T-helper 2 cell treated with Interferon-gamma antibody and Interleukin-4, amounts not matched to agents 5 μg/mL and 100 μg/mL, for 36 hours (primary cell): ENCODE data around the gene FXYD1.

Experiments
- DNase-seq: peaks from one replicate; pipeline ENCODE4 v3.0.0; 2021; ENCODE audit warnings: low spot score
- H3K27ac Mint-ChIP-seq: one replicate; pipeline ENCODE4 v1.8.0; 2021; ENCODE audit warnings: mild to moderate bottlenecking, mixed read lengths
- H3K27me3 Mint-ChIP-seq: one replicate; pipeline ENCODE4 v1.8.0; 2021; ENCODE audit warnings: low read depth, mixed read lengths
- H3K36me3 Mint-ChIP-seq: one replicate; pipeline ENCODE4 v1.8.0; 2021; ENCODE audit warnings: low read depth, mixed read lengths
- H3K4me1 Mint-ChIP-seq: one replicate; pipeline ENCODE4 v1.8.0; 2021; ENCODE audit warnings: low read depth, mixed read lengths
- H3K4me3 Mint-ChIP-seq: one replicate; pipeline ENCODE4 v1.8.0; 2022; ENCODE audit warnings: mild to moderate bottlenecking, moderate library complexity, mixed read lengths
- H3K9me3 Mint-ChIP-seq: one replicate; pipeline ENCODE4 v1.8.0; 2021; ENCODE audit warnings: mixed read lengths

FXYD1 gene

DNA sequence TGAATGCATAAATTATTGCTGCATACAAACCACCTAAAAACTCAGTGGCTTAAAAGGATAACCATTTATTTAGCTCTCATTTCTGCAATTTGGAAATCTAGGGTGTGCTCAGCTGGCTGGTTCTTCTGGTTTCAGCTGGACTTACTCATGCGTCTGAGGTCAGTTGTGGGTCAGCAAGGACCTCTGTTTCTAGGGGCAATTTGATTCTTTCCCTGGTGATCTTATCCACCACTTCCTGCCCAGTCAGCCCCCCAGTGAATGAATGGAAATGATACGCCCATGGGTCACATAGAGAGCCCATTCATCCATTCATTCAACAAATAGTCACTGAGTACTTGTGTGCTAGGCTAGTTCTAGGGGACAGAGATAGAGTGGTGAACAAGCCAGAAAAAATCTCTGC, 25.8 kb downstream of the FXYD1 start:
- peaks cover 96% of the 10 kb centered on the region for H3K36me3 Mint-ChIP-seq
- peaks cover 48% of the 10 kb centered on the region for H3K9me3 Mint-ChIP-seq
- H3K4me1 Mint-ChIP-seq, result peaks cover 21% of the 10 kb centered on the region
- no peak for DNase-seq
- H3K27me3 Mint-ChIP-seq, result no peaks in the 10 kb centered on the region
- no peak overlapping the region for H3K4me3 Mint-ChIP-seq
- H3K27ac Mint-ChIP-seq, result no peak overlapping the region

DNA sequence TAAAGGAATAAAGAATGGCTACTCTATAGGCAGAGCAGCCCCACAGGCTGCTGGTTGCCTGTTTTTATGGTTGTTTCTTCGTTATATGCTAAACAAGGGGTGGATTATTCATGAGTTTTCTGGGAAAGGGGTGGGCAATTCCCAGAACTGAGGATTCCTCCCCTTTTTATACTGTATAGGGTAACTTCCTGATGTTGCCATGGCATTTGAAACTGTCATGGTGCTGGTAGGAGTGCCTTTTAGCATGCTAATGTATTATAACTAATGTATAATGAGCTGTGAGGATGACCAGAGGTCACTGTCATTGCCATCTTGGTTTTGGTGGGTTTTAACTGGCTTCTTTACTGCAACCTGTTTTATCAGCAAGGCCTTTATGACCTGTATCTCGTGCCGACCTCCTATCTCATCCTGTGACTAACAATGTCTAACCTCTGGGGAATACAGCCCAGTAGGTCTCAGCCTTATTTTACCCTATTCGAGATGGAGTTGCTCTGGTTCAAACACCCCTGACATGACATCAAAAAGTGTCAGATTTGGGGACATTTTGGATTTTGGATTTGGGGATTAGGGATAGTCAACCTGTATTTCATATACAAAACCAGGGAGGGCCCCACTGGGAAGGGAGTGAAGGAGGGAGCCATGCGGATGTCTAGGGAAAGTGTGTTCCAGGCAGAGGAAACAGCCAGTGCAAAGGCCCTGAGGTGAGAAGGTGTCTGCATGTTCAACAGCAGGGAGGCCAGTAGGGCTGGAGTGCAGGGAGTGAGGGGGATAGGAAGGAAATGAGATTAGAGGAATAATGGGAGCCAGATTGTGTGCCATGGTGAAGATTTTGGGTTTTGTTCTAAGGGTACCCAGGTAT, 26.8 kb downstream of the FXYD1 start:
- peaks cover 48% of the 10 kb centered on the region for H3K9me3 Mint-ChIP-seq
- H3K27me3 Mint-ChIP-seq, result no peaks in the 10 kb centered on the region
- peak overlapping the region; percentile 36 for H3K4me3 Mint-ChIP-seq
- DNase-seq, result no peak
- H3K4me1 Mint-ChIP-seq, result peaks cover 25% of the 10 kb centered on the region
- H3K36me3 Mint-ChIP-seq, result peaks cover 97% of the 10 kb centered on the region
- peak overlapping the region; percentile 78 for H3K27ac Mint-ChIP-seq

DNA sequence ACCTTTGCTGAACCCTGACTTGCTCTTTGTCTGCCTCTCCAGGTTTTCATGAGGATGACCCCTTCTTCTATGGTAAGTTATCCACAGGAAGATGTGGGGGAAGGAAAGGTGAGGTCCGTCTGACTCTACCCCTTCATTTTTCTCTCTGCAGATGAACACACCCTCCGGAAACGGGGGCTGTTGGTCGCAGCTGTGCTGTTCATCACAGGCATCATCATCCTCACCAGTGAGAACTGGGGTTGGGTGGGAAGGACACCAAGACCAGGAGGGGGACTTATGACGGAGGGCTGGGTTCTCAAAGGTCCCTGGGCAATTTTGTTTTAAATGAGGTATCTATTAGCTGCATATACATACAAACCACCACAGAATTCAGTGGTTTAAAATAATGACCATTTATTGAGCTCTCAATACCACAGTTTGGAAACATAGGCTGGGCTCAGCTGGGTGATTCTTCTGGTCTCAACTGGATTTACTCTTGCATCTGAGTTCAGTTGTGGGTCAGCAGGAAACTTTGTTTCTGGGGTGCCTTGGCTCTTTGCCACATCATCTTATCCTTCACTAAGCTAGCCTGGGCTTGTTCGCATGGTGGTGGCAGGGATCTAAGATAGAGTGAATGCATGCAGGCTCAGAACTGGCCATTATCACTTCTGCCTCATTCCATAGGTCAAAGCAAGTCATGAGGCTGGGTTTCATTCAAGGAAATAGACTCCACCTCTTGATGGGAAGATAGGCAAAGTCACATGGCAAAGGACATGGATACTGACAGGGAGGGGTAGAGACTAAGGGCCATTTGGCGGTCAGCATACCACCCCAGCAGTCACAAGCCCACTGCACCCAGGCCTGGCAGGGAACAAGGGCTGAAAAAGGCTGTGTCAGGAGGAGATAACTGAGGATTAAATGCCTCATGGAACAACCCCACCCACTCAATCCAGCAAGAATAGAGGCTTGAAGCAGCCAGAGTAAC, 27.8 kb downstream of the FXYD1 start:
- Mint-ChIP-seq H3K4me1 (peaks cover 26% of the 10 kb centered on the region), H3K27ac (peak overlapping the region; percentile 87), H3K4me3 (peak overlapping the region; percentile 24), H3K27me3 (no peaks in the 10 kb centered on the region), H3K36me3 (peaks cover 91% of the 10 kb centered on the region), H3K9me3 (peaks cover 45% of the 10 kb centered on the region)
- DNase-seq, result no peak

DNA sequence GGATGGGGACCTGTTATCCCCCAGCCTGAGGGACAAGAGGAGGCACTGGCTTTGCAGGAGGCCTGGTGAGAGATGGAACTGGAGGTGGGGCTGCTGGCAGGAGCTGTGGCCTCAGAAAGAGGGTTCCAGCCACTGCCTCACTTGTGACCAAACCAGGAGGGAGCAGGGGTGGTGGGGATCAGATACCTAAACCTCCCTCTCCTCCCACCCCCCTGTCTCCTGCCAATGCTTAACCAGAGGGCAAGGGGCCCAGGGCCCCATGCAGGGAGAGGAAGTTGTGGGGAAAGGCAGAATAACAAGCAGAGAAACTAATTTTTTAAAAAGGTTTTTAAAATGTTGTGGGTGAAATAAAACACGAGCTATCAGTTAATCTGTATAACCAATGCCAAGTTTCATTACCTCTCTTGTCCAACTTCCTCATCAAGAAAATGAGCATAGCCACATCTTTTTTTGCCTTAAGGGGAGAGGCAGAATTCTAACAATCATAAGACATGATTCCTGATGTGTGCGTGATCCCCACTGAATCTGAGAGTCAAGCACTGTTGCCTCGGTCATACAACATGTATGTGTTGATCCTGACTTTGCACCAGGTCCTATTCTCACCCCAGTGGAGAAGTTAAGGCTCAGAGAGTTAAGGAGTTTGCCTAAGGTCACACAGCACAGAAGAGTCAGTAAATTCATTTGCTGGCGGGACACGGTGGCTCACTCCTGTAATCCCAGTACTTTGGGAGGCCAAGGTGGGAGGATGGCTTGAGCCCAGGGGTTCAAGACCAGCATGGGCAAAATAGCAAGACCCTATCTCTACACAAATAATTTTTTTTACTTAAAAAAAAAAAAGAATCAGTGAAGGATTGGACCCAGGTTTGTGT, 28.9 kb downstream of the FXYD1 start:
- Mint-ChIP-seq H3K4me1 (peaks cover 32% of the 10 kb centered on the region), H3K4me3 (peak overlapping the region; percentile 73), H3K36me3 (peaks cover 89% of the 10 kb centered on the region)

DNA sequence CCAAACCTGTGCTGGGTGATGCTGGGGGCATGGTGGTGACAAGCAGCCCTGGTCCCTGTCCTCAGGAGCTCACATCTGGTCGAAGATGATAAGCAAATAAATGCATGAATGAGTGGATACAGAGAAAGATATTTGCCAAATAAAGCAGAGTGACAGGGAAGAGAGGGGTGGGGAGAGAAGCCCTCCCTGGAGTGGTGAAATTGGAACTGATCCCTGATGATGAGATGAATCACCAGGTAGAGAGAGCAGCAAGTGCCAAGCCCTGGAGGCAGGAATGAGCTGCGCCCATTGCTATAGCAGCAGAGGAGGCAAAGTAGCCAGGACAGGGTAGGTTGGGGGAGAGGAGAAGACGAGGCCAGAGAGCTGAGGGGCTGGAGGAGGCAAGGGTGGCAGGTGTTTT, 29.6 kb downstream of the FXYD1 start:
- no peak for DNase-seq
- Mint-ChIP-seq H3K36me3 (peaks cover 89% of the 10 kb centered on the region), H3K9me3 (peaks cover 37% of the 10 kb centered on the region), H3K27ac (peak overlapping the region; percentile 71), H3K4me3 (no peak overlapping the region), H3K27me3 (no peaks in the 10 kb centered on the region), H3K4me1 (peaks cover 32% of the 10 kb centered on the region)

More for the DNA sequence above, 28.9 kb downstream of the FXYD1 start:
- H3K9me3 Mint-ChIP-seq, result peaks cover 36% of the 10 kb centered on the region
- peak overlapping the region; percentile 87 for H3K27ac Mint-ChIP-seq
- H3K27me3 Mint-ChIP-seq, result no peaks in the 10 kb centered on the region
- no peak for DNase-seq

DNA sequence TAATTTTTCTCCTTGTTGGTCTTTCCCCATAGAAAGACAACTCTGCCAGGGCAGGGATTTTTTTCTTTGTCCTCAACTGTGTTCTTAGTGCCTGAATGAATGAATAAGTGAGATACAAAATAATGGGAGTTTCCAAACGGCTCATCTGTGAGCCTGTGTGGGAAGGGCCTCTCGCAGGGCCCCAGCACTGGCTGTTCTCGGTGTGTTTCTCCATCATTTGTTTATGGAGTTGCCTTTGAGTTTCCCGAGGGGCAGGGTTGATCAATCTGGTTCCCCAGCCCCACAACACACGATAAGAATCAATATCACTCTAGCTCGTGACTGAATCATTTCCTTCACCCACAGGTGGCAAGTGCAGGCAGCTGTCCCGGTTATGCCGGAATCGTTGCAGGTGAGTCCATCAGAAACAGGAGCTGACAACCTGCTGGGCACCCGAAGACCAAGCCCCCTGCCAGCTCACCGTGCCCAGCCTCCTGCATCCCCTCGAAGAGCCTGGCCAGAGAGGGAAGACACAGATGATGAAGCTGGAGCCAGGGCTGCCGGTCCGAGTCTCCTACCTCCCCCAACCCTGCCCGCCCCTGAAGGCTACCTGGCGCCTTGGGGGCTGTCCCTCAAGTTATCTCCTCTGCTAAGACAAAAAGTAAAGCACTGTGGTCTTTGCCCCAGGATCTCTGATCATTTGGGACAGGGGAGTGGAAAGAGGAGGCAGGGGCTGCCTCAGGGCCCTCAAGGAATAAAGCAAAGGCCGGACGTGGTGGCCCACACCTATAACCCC, 30.8 kb downstream of the FXYD1 start:
- Mint-ChIP-seq H3K27me3 (no peaks in the 10 kb centered on the region), H3K4me3 (no peak overlapping the region), H3K36me3 (peaks cover 84% of the 10 kb centered on the region), H3K9me3 (peaks cover 28% of the 10 kb centered on the region), H3K4me1 (peaks cover 32% of the 10 kb centered on the region), H3K27ac (peak overlapping the region; percentile 27)
- no peak for DNase-seq

DNA sequence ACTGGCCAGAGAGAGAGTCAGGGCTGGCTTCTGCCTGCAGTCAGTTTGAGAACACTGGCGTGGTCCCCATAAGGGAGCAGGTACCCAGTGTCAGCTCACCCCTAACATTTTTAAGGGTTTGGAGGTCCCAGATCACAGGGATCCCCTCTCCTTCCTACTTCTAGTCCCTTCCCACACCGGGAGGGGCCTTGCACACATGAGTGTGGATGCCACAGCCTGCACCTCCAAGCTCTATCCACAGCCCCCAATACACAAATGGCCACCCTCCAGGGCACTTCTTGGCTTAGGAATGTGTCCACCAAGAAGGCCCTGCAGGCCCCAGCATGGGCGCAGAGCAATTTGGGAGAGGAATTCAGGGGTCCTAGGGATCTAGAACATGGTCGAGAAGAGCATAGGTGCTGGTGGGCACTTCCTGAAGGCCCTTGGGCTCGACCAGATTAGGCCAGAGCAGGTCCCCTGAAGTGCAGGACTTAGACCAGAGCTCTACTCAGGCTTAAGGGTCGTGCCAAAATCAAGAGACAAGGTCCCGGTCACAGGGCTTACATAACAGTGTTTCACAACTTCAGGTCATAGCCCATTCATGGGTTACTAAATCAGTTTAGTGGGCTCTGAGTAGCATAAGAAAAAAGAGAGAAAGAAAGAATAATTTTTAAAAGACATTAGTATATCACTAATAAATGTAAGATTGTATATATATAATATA, 31.9 kb downstream of the FXYD1 start:
- Mint-ChIP-seq H3K27me3 (no peaks in the 10 kb centered on the region), H3K36me3 (peaks cover 73% of the 10 kb centered on the region), H3K4me1 (peaks cover 35% of the 10 kb centered on the region), H3K9me3 (peaks cover 19% of the 10 kb centered on the region), H3K27ac (no peak overlapping the region), H3K4me3 (no peak overlapping the region)
- no peak for DNase-seq

DNA sequence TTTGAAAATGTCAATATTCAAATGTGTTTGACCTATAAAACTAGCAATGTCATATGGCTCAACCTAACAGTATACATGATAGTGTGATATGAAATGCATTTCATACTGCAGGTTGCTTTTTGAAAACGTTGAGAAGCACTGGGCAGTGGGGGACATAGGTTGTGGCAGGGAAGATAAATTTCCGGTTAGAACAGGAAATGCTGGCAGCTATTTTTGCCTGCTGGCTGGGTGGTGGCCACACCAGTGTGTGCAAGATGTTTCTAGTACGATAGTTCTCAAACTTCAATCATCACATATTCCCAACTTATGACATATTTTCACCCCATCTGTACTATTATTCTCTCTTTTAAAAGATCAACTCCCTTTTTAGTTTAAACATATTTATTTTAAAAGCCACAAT, 33.1 kb downstream of the FXYD1 start:
- Mint-ChIP-seq H3K9me3 (peaks cover 6% of the 10 kb centered on the region), H3K4me3 (peak overlapping the region; percentile 42), H3K4me1 (peaks cover 36% of the 10 kb centered on the region), H3K36me3 (peaks cover 60% of the 10 kb centered on the region), H3K27me3 (no peaks in the 10 kb centered on the region), H3K27ac (peak overlapping the region; percentile 72)
- no peak for DNase-seq

DNA sequence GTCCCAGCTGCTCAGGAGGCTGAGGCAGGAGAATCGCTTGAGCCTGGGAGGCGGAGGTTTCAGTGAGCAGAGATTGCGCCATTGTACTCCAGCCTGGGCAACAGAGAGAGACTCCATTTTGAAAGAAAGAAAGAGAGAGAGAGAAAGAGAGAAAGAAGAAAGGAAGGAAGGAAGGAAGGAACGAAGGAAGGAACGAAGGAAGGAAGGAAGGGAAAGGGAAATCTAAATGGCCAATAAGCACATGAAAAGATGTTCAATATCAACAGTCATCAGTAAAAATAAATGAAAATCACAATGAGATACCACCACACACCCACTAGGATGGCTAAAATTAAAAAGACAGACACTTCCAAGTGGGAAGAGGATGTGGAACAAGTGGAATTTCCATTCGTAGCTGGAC, 35.6 kb downstream of the FXYD1 start:
- Mint-ChIP-seq H3K36me3 (peaks cover 44% of the 10 kb centered on the region), H3K9me3 (peaks cover 18% of the 10 kb centered on the region), H3K4me3 (no peak overlapping the region), H3K4me1 (peaks cover 36% of the 10 kb centered on the region), H3K27ac (no peak overlapping the region), H3K27me3 (no peaks in the 10 kb centered on the region)
- no peak for DNase-seq

DNA sequence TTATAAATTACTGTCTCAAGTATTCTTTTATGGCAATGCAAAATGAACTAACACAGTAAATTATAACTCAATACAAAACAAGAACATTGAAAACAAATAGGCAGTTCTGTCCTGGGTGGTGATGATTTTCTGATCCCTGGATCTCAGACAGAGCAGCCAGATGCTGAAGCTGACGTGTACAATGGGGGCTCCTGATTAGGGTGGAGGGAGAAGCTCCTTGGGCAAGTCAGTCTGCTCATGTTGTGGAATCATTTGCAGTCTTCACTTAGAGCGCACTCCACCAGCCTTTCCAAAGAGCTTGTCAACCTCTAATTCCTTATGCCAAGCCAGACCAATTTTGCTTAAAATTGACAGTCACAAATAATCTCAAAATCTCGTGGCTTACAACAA, 37.6 kb downstream of the FXYD1 start:
- Mint-ChIP-seq H3K36me3 (peaks cover 29% of the 10 kb centered on the region), H3K9me3 (peaks cover 18% of the 10 kb centered on the region), H3K27ac (no peak overlapping the region), H3K4me1 (peaks cover 38% of the 10 kb centered on the region), H3K27me3 (no peaks in the 10 kb centered on the region), H3K4me3 (no peak overlapping the region)
- DNase-seq, result no peak

DNA sequence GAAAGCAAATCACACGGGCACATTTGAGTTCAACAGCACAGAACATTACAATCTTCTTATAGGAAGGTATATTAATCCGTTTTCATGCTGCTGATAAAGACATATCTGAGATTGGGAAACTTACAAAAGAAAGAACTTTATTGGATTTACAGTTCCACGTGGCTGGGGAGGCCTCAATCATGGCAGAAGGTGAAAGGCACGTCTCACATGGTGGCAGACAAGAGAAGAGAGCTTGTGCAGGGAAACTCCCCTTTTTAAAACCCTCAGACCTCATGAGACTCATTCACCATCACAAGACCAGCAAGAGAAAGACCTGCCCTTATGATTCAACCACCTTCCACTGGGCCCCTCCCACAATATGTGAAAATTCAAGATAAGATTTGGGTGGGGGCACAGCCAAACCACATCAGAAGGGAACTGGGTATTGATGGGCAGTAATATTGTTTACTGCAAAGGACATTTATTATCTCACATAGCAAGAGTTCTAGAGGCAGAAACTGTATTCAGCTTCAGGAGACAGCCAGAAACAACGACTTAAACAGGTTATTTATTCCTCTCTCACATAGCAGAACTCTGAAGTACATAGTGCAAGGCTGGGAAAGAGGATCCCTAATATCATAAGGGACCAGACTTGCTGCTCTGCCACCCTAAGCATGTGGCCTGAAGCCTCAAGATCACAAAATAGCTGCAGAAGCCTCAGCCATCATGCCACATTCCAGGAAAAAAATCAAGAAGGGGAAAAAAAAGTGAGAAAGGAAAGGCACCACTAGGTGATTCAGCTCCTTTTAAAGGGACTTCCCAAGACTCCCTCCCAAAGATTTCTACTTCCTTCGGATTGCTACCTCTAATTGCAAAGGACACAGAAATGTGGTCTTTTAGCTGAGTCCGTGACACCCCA, 39.0 kb downstream of the FXYD1 start:
- H3K27ac Mint-ChIP-seq, result no peak overlapping the region
- H3K9me3 Mint-ChIP-seq, result peaks cover 17% of the 10 kb centered on the region
- H3K4me3 Mint-ChIP-seq, result no peak overlapping the region
- no peaks in the 10 kb centered on the region for H3K27me3 Mint-ChIP-seq
- H3K4me1 Mint-ChIP-seq, result peaks cover 33% of the 10 kb centered on the region
- no peak for DNase-seq
- peaks cover 18% of the 10 kb centered on the region for H3K36me3 Mint-ChIP-seq

DNA sequence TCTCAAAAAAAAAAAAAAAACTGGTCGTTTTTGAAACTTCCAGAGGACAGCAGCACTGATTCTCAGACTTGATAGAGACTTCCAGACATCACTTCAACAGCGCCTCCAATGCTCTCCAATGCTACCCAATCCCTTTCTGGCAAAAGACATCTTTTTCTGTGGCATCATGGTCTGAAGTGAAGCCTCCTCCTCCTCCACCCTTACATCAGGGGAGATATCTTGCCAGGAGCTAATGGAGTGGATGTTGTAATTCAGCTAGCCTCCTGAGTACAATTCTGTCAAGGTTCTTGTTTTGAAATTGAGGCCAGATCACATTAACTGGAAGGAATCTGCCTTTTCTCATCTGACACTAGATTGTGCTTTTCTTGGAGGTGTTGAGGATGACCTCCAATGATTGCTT, 40.1 kb downstream of the FXYD1 start:
- Mint-ChIP-seq H3K4me3 (no peak overlapping the region), H3K27me3 (no peaks in the 10 kb centered on the region)

More for the DNA sequence above, 40.1 kb downstream of the FXYD1 start:
- Mint-ChIP-seq H3K9me3 (peaks cover 12% of the 10 kb centered on the region), H3K4me1 (peaks cover 33% of the 10 kb centered on the region), H3K27ac (no peak overlapping the region), H3K36me3 (peaks cover 10% of the 10 kb centered on the region)
- DNase-seq, result no peak
